ENCODE results near the gene ALCAM. TPM values are rescaled to one million over a fixed set of nuclear protein-coding genes. Genes with fewer than 3 reads are reported as not detected.

The ALCAM gene
- polyA plus RNA-seq, 3 donors: 7.1 to 8.0 (median 7.9) TPM

- no peak overlapping the region for H3K4me3 Mint-ChIP-seq
- no peak for TF ChIP-seq CTCF (IDR thresholded peaks at IDR 0.05)
- H3K9me3 ChIP-seq (replicated peaks in 1 of 2; ENCODE audit: control insufficient read depth in 1 of 2, insufficient read depth in 1 of 2, low read length in 2 of 2): no peaks in the 10 kb centered on the region
- no peaks in the 10 kb centered on the region for H3K27me3 ChIP-seq (ENCODE audit: control insufficient read depth in 2 of 2, insufficient read depth in 2 of 2, low read length in 2 of 2)
- intact Hi-C loops (cut with micrococcal nuclease): no loop called here
- no peaks in the 10 kb centered on the region for H3K27me3 Mint-ChIP-seq (ENCODE audit: low read depth in 3 of 3)
- no peaks in the 10 kb centered on the region for H3K4me1 Mint-ChIP-seq
- no peak overlapping the region for H3K27ac Mint-ChIP-seq
- H3K79me2 ChIP-seq (ENCODE audit: insufficient read depth, low read length): no peaks in the 10 kb centered on the region
- WGBS (ENCODE audit: insufficient coverage): no CpG with 5 or more reads among the region's 1 CpG
- H3K9me3 Mint-ChIP-seq: peaks cover 0 to 4% (median 0%) of the 10 kb centered on the region in 7 donors
- no peak for DNase-seq
- H3K27ac ChIP-seq (ENCODE audit: low read depth in 1 of 2, low read length in 2 of 2): no peak overlapping the region
- no peaks in the 10 kb centered on the region for H4K20me1 ChIP-seq (ENCODE audit: insufficient read depth, low read length)
- no peak overlapping the region for H2AFZ ChIP-seq (ENCODE audit: insufficient read depth, low read depth, low read length, poor library complexity, severe bottlenecking)
- H3K4me3 ChIP-seq (replicated peaks in 1 of 3; ENCODE audit: low read depth in 2 of 3, low read length in 3 of 3): no peak overlapping the region
- H3K9ac ChIP-seq (ENCODE audit: insufficient read depth, low read length, poor library complexity, severe bottlenecking): no peak overlapping the region
- H3K4me1 ChIP-seq (ENCODE audit: control insufficient read depth in 1 of 2, insufficient read depth in 2 of 2, low read length in 2 of 2): no peaks in the 10 kb centered on the region
- no peak overlapping the region for H3K4me2 ChIP-seq (replicated peaks; ENCODE audit: extremely low read depth, low read length, poor library complexity, severe bottlenecking)
- H3K36me3 Mint-ChIP-seq: peaks cover 22 to 29% of the 10 kb centered on the region in 2 donors
- H3K36me3 ChIP-seq (replicated peaks in 1 of 2; ENCODE audit: control insufficient read depth in 1 of 2, insufficient read depth in 2 of 2, low read length in 2 of 2): peaks cover 0 to 5% of the 10 kb centered on the region in 2 donors
These were observed 195.2 kb downstream of the ALCAM start for GRCh38 chr3:105561876-105562275.

GRCh38 chr3:105564546-105565288, 198.0 kb downstream of the ALCAM start:
- Histone ChIP-seq H3K27me3 (ENCODE audit: control insufficient read depth in 2 of 2, insufficient read depth in 2 of 2, low read length in 2 of 2) (no peaks in the 10 kb centered on the region), H4K20me1 (ENCODE audit: insufficient read depth, low read length) (no peaks in the 10 kb centered on the region), H3K4me2 (replicated peaks; ENCODE audit: extremely low read depth, low read length, poor library complexity, severe bottlenecking) (no peak overlapping the region), H3K79me2 (ENCODE audit: insufficient read depth, low read length) (no peaks in the 10 kb centered on the region), H3K9ac (ENCODE audit: insufficient read depth, low read length, poor library complexity, severe bottlenecking) (no peak overlapping the region), H3K36me3 (replicated peaks in 1 of 2; ENCODE audit: control insufficient read depth in 1 of 2, insufficient read depth in 2 of 2, low read length in 2 of 2) (peaks cover 0 to 5% of the 10 kb centered on the region in 2 donors), H2AFZ (ENCODE audit: insufficient read depth, low read depth, low read length, poor library complexity, severe bottlenecking) (no peak overlapping the region), H3K9me3 (replicated peaks in 1 of 2; ENCODE audit: control insufficient read depth in 1 of 2, insufficient read depth in 1 of 2, low read length in 2 of 2) (no peaks in the 10 kb centered on the region), H3K27ac (ENCODE audit: low read depth in 1 of 2, low read length in 2 of 2) (no peak overlapping the region), H3K4me3 (replicated peaks in 1 of 3; ENCODE audit: low read depth in 2 of 3, low read length in 3 of 3) (no peak overlapping the region), H3K4me1 (ENCODE audit: control insufficient read depth in 1 of 2, insufficient read depth in 2 of 2, low read length in 2 of 2) (no peaks in the 10 kb centered on the region)
- Mint-ChIP-seq H3K27me3 (ENCODE audit: low read depth in 3 of 3) (no peaks in the 10 kb centered on the region), H3K4me3 (no peak overlapping the region), H3K4me1 (no peaks in the 10 kb centered on the region), H3K27ac (no peak overlapping the region), H3K36me3 (peaks cover 12 to 28% of the 10 kb centered on the region in 2 donors), H3K9me3 (peaks cover 0 to 3% (median 0%) of the 10 kb centered on the region in 7 donors)
- no peak for DNase-seq
- TF ChIP-seq CTCF (IDR thresholded peaks at IDR 0.05): no peak
- intact Hi-C loops (cut with micrococcal nuclease): no loop called here
- 94% methylated on average over 5 of the region's 6 CpGs for WGBS (ENCODE audit: insufficient coverage)

Data from CD14-positive monocyte (primary cell).